Fibroblast of pulmonary artery (primary cell): ENCODE data around the gene TOR4A.
"Not testable (repeated sequence)": the region's sequence is repeated elsewhere in the genome, so short reads cannot be mapped to it uniquely, and the experiment has no call there.

ENCODE experiments used
- DNase-seq: peaks from one replicate; pipeline ENCODE4 v3.0.0-alpha.2; 2010; ENCODE audit warnings: low read depth
- H3K4me3 ChIP-seq: replicated peaks from 2 replicates; pipeline ENCODE4 v1.5.1; 2011; ENCODE audit warnings: low read depth, mild to moderate bottlenecking, control low read depth, low read length, moderate library complexity
- CTCF ChIP-seq: IDR thresholded peaks from 2 replicates; pipeline ENCODE4 v1.5.1; 2011; ENCODE audit warnings: mild to moderate bottlenecking, control low read depth, low read length, inconsistent platforms; ENCODE audit errors: missing control alignments

Gene TOR4A

GRCh38 chr9:137321726-137322361, 44.3 kb downstream of the TOR4A start:
- no peak overlapping the region for H3K4me3 ChIP-seq
- no peak for TF ChIP-seq CTCF
- DNase-seq: no peak

- H3K4me3 ChIP-seq: no peak overlapping the region
- TF ChIP-seq CTCF: no peak
- DNase-seq: no peak
These were observed 46.2 kb downstream of the TOR4A start for GRCh38 chr9:137323531-137324331.

DNA sequence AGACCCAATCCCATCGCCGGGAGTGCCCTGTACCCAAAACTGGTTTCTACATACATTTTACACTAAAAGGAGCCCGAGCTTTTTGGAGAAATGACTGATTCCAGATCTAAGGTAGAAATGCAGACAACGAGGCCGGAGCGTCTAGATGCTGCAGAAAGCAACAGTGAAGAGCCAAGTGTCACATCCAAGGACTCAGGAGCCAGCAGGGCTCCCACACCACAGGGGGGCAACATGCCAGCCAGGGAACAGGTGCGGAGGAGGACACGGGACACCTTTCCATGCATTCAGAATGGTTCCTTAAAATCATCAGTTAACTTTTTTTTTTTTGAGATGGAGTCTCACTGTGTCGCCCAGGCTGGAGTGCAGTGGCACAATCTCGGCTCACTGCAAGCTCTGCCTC, 47.6 kb downstream of the TOR4A start:
- DNase-seq: no peak
- no peak overlapping the region for H3K4me3 ChIP-seq
- no peak for TF ChIP-seq CTCF

DNA sequence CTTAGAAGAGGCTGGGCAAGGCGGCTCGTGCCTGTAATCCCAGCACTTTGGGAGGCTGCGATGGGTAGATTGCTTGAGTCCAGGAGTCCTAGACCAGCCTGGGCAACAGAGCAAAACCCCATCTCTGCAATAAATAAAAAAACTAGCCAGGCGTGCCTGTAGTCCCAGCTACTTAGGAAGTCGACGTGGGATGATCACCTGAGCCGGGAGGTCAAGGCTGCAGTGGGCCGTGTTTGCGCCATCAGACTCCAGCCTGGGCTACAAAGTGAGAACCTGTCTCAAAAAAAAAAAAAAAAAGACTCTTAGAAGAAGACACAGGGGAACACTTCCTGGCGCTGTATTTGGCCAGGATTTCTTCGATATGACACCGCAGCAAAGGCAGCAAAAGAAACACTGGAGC, 48.3 kb downstream of the TOR4A start:
- no peak for DNase-seq
- TF ChIP-seq CTCF: no peak
- no peak overlapping the region for H3K4me3 ChIP-seq

- no peak for DNase-seq
- TF ChIP-seq CTCF: no peak
- H3K4me3 ChIP-seq: no peak overlapping the region
These were observed 49.0 kb downstream of the TOR4A start for GRCh38 chr9:137326445-137327065.

- not testable (repeated sequence) for H3K4me3 ChIP-seq, DNase-seq
These were observed 50.4 kb downstream of the TOR4A start for GRCh38 chr9:137327641-137328550.

DNA sequence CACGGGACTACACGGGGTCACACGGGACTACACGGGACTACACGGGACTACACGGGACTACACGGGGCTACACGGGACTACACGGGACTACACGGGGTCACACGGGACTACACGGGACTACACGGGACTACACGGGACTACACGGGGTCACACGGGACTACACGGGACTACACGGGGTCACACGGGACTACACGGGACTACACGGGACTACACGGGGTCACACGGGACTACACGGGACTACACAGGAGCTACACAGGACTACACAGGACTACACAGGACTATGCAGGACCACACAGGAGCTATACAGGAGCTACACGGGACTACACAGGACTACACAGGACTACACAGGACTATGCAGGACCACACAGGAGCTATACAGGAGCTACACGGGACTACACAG, 52.1 kb downstream of the TOR4A start:
- not testable (repeated sequence) for DNase-seq, H3K4me3 ChIP-seq
